HEK293 (cell line): ENCODE measurements around the gene INPP5F.

ENCODE experiments used
- CTCF ChIA-PET: fragments of 350-600 bp; formaldehyde crosslinking; extraction: SDS; loops from one replicate; lab custom pipeline; 2021; ENCODE audit warnings: antibody characterized with exemption; lab: Yijun Ruan, JAX
- POLR2A ChIA-PET: fragments of 300-600 bp; formaldehyde crosslinking; extraction: SDS; loops from one replicate; lab custom pipeline; 2020; ENCODE audit warnings: antibody characterized with exemption, inconsistent platforms; lab: Yijun Ruan, JAX
- H3K27ac ChIP-seq: fragments of 200-500 bp; sonication (Bioruptor generic); 2 replicates; pipeline ENCODE4 v1.5.1; 2014; ENCODE audit warnings: low read depth, low read length, control low read depth, inconsistent platforms; ENCODE audit errors: extremely low read depth
- H3K36me3 ChIP-seq, 2 experiments: fragments of 200-500 bp in 1 of 2; sonication (Bioruptor generic) in 1 of 2; 1 replicate in 1 of 2; 2 replicates in 1 of 2; pipeline ENCODE4 v1.5.1; 2014 to 2017; ENCODE audit warnings: inconsistent platforms in 2 of 2, low read length in 2 of 2; ENCODE audit not compliant: control insufficient read depth in 2 of 2, insufficient read depth in 1 of 2
- H3K4me1 ChIP-seq: fragments of 200-500 bp; sonication (Bioruptor generic); 2 replicates; pipeline ENCODE4 v1.5.1; 2014; ENCODE audit warnings: mild to moderate bottlenecking, low read length, inconsistent platforms; ENCODE audit not compliant: control insufficient read depth, insufficient read depth
- H3K4me3 ChIP-seq: 2 replicates; pipeline ENCODE4 v1.5.1; 2011; ENCODE audit warnings: low read depth, mild to moderate bottlenecking, control low read depth, low read length, moderate library complexity
- H3K9me3 ChIP-seq: fragments of 200-500 bp; sonication (Bioruptor generic); 2 replicates; pipeline ENCODE4 v1.5.1; 2014; ENCODE audit warnings: low read depth, low read length, inconsistent platforms; ENCODE audit not compliant: control insufficient read depth, insufficient read depth
- EGR2 ChIP-seq: fragments of 450-650 bp; formaldehyde crosslinking; IDR thresholded peaks from 2 replicates; pipeline ENCODE4 v1.5.1; 2016; ENCODE audit warnings: low read depth, missing biosample characterization, missing genetic modification characterization
- MZF1 ChIP-seq: fragments of 450-650 bp; formaldehyde crosslinking; IDR thresholded peaks from 2 replicates; pipeline ENCODE4 v1.5.1; 2017; ENCODE audit warnings: missing biosample characterization, missing genetic modification characterization, borderline replicate concordance
- PRDM6 ChIP-seq: fragments of 450-650 bp; formaldehyde crosslinking; IDR thresholded peaks from 2 replicates; pipeline ENCODE4 v1.5.1; 2017; ENCODE audit warnings: missing biosample characterization, missing genetic modification characterization
- ZBTB44 ChIP-seq: fragments of 450-650 bp; IDR thresholded peaks from 2 replicates; pipeline ENCODE4 v1.5.1; 2018; ENCODE audit warnings: missing biosample characterization, mild to moderate bottlenecking, missing genetic modification characterization
- ZNF10 ChIP-seq: fragments of 450-650 bp; formaldehyde crosslinking; IDR thresholded peaks from 2 replicates; pipeline ENCODE4 v1.5.1; 2017; ENCODE audit warnings: missing biosample characterization, missing genetic modification characterization
- ZNF132 ChIP-seq: fragments of 450-650 bp; formaldehyde crosslinking; IDR thresholded peaks from 2 replicates; pipeline ENCODE4 v1.5.1; 2017; ENCODE audit warnings: missing biosample characterization, missing genetic modification characterization, borderline replicate concordance
- ZNF248 ChIP-seq: fragments of 450-650 bp; formaldehyde crosslinking; IDR thresholded peaks from 2 replicates; pipeline ENCODE4 v1.5.1; 2017; ENCODE audit warnings: missing biosample characterization, missing genetic modification characterization
- ZNF639 ChIP-seq: fragments of 450-650 bp; formaldehyde crosslinking; IDR thresholded peaks from 2 replicates; pipeline ENCODE4 v1.5.1; 2016; ENCODE audit warnings: missing biosample characterization, missing genetic modification characterization
- ZNF654 ChIP-seq: fragments of 450-650 bp; formaldehyde crosslinking; IDR thresholded peaks from 2 replicates; pipeline ENCODE4 v1.5.1; 2016; ENCODE audit warnings: low read depth, missing biosample characterization, missing genetic modification characterization
- ZNF660 ChIP-seq: fragments of 450-650 bp; IDR thresholded peaks from 2 replicates; pipeline ENCODE4 v1.5.1; 2018; ENCODE audit warnings: missing biosample characterization, mild to moderate bottlenecking, missing genetic modification characterization
- ZNF664 ChIP-seq: fragments of 450-650 bp; formaldehyde crosslinking; IDR thresholded peaks from 2 replicates; pipeline ENCODE4 v1.5.1; 2016; ENCODE audit warnings: missing biosample characterization, missing genetic modification characterization
- TF ChIP-seq, protein P1 (sequence below): fragments of 450-650 bp; formaldehyde crosslinking; IDR thresholded peaks from 2 replicates; pipeline ENCODE4 v1.5.1; 2016; ENCODE audit warnings: missing biosample characterization, missing genetic modification characterization

INPP5F gene

GRCh38 chr10:119859420-119860258 lies 133.8 kb downstream of the INPP5F start:
- H3K27ac ChIP-seq = no peak overlapping the region

More at GRCh38 chr10:119859420-119860258, 133.8 kb downstream of the INPP5F start:
- TF ChIP-seq ZBTB44 (tag by site-specific recombination) (peak; percentile 47; the same call in 1 of the 2 replicates), ZNF132 (tag by site-specific recombination) (no peak), MZF1 (no peak), ZNF654 (peak; percentile 73), ZNF660 (0 out of 2 replicates have a peak, but pooled peaks have one; percentile 25), ZNF248 (tag by site-specific recombination) (no peak), ZNF10 (tag by site-specific recombination) (peak; percentile 98), EGR2 (tag by site-specific recombination) (no peak), PRDM6 (tag by site-specific recombination) (peak; percentile 37; the same call in 1 of the 2 replicates), ZNF664 (tag by site-specific recombination) (peak; percentile 38; the same call in 1 of the 2 replicates), ZNF639 (tag by site-specific recombination) (0 out of 2 replicates have a peak, but pooled peaks have one; percentile 18)
- TF ChIP-seq, protein P1, sequence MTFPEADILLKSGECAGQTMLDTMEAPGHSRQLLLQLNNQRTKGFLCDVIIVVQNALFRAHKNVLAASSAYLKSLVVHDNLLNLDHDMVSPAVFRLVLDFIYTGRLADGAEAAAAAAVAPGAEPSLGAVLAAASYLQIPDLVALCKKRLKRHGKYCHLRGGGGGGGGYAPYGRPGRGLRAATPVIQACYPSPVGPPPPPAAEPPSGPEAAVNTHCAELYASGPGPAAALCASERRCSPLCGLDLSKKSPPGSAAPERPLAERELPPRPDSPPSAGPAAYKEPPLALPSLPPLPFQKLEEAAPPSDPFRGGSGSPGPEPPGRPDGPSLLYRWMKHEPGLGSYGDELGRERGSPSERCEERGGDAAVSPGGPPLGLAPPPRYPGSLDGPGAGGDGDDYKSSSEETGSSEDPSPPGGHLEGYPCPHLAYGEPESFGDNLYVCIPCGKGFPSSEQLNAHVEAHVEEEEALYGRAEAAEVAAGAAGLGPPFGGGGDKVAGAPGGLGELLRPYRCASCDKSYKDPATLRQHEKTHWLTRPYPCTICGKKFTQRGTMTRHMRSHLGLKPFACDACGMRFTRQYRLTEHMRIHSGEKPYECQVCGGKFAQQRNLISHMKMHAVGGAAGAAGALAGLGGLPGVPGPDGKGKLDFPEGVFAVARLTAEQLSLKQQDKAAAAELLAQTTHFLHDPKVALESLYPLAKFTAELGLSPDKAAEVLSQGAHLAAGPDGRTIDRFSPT (tag by site-specific recombination) = no peak
- no peaks in the 10 kb centered on the region for H3K9me3 ChIP-seq
- peaks cover 28 to 41% of the 10 kb centered on the region in 2 experiments for H3K36me3 ChIP-seq
- CTCF ChIA-PET = interaction anchor here (0.5 to 6.8 kb wide), 44 partner anchors 8 to 652 kb away, joined by 3 to 119 read pairs (median 4); partner anchors contain the start of genes MCMBP and SEC23IP
- no peak overlapping the region for H3K4me3 ChIP-seq
- peaks cover 14% of the 10 kb centered on the region for H3K4me1 ChIP-seq
- POLR2A ChIA-PET = interaction anchor here (0.8 to 3.4 kb wide), 3 partner anchors 12 to 263 kb away, joined by 3 to 17 read pairs (median 4); partner anchors contain the start of genes INPP5F, MCMBP and TIAL1
